GM23338 (cell line): Measurements from ENCODE around the gene FAAP100. TPM values are rescaled to one million over a fixed set of nuclear protein-coding genes. Genes with fewer than 3 reads are reported as not detected.

Source experiments
- ATAC-seq: fragments of 200-7000 bp; cut with Tn5 transposase; 3 replicates; pipeline ENCODE4 v1.9.1; 2020
- DNase-seq: peaks from one replicate; pipeline ENCODE4 v3.0.0-alpha.2; 2015; ENCODE audit warnings: low spot score
- H2AFZ ChIP-seq: fragments of 200-600 bp; sonication (generic); 2 replicates; pipeline ENCODE4 v1.8.0; 2016; ENCODE audit warnings: antibody characterized with exemption, mild to moderate bottlenecking, moderate library complexity
- H3F3A ChIP-seq: fragments of 200-600 bp; sonication (generic); replicated peaks from 2 replicates; pipeline ENCODE4 v1.8.0; 2017; ENCODE audit warnings: antibody characterized with exemption, mixed run types, low read depth
- H3K27ac ChIP-seq: fragments of 200-600 bp; sonication (generic); 2 replicates; pipeline ENCODE4 v1.6.1; 2016; ENCODE audit warnings: low read depth
- H3K27me3 ChIP-seq: fragments of 200-600 bp; sonication (generic); 2 replicates; pipeline ENCODE4 v1.8.0; 2016; ENCODE audit warnings: mild to moderate bottlenecking, mixed run types, moderate library complexity; ENCODE audit not compliant: insufficient read depth
- H3K36me3 ChIP-seq: fragments of 200-600 bp; sonication (generic); 2 replicates; pipeline ENCODE4 v1.8.0; 2016; ENCODE audit warnings: mild to moderate bottlenecking; ENCODE audit not compliant: insufficient read depth
- H3K4me1 ChIP-seq: fragments of 200-600 bp; sonication (generic); 2 replicates; pipeline ENCODE4 v1.8.0; 2016; ENCODE audit warnings: mild to moderate bottlenecking, moderate library complexity; ENCODE audit not compliant: insufficient read depth
- H3K4me2 ChIP-seq: fragments of 200-600 bp; sonication (generic); 2 replicates; pipeline ENCODE4 v1.7.1; 2017; ENCODE audit warnings: mixed run types
- H3K4me3 ChIP-seq: fragments of 200-600 bp; sonication (generic); 2 replicates; pipeline ENCODE4 v1.6.1; 2016; ENCODE audit warnings: mixed run types
- H3K79me2 ChIP-seq: fragments of 200-600 bp; sonication (generic); replicated peaks from 2 replicates; pipeline ENCODE4 v1.8.0; 2017; ENCODE audit warnings: mild to moderate bottlenecking; ENCODE audit not compliant: insufficient read depth
- H3K9me2 ChIP-seq: fragments of 200-600 bp; sonication (generic); 2 replicates; pipeline ENCODE4 v1.8.0; 2017; ENCODE audit not compliant: insufficient read depth
- H4K20me1 ChIP-seq: fragments of 200-600 bp; sonication (generic); replicated peaks from 2 replicates; pipeline ENCODE4 v1.8.0; 2017; ENCODE audit warnings: mild to moderate bottlenecking; ENCODE audit not compliant: insufficient read depth
- H3K27ac Mint-ChIP-seq: 2 replicates; pipeline ENCODE4 v1.8.0; 2020; ENCODE audit warnings: inconsistent platforms, mild to moderate bottlenecking, moderate library complexity, mixed read lengths
- H3K27me3 Mint-ChIP-seq: 3 replicates; pipeline ENCODE4 v1.8.0; 2022; ENCODE audit warnings: low read depth, mild to moderate bottlenecking, moderate library complexity, mixed read lengths, inconsistent platforms; ENCODE audit not compliant: insufficient read depth, poor library complexity
- H3K36me3 Mint-ChIP-seq: 3 replicates; pipeline ENCODE4 v1.8.0; 2021; ENCODE audit warnings: low read depth, mild to moderate bottlenecking, inconsistent platforms, moderate library complexity, mixed read lengths
- H3K4me1 Mint-ChIP-seq: 3 replicates; pipeline ENCODE4 v1.8.0; 2020; ENCODE audit warnings: mild to moderate bottlenecking, inconsistent platforms, mixed read lengths
- H3K4me3 Mint-ChIP-seq: 3 replicates; pipeline ENCODE4 v1.8.0; 2021; ENCODE audit warnings: moderate library complexity, mild to moderate bottlenecking, inconsistent platforms, mixed read lengths
- H3K9me3 Mint-ChIP-seq: 3 replicates; pipeline ENCODE4 v1.8.0; 2020; ENCODE audit warnings: moderate library complexity, mild to moderate bottlenecking, inconsistent platforms, mixed read lengths
- CREB1 ChIP-seq: fragments of 250-450 bp; sonication (Bioruptor Pico); IDR thresholded peaks from 2 replicates; pipeline ENCODE4 v1.5.0; 2020; ENCODE audit warnings: low read depth, mild to moderate bottlenecking, moderate library complexity
- CTCF ChIP-seq, 2 experiments: fragments of 200-600 bp in 1 of 2; sonication (generic) in 1 of 2; conservative IDR thresholded peaks; 2 replicates each; pipeline versions ENCODE4 v1.5.1 to v1.6.1; 2016 to 2017; ENCODE audit warnings: antibody characterized with exemption in 2 of 2, low read depth in 2 of 2, mild to moderate bottlenecking in 2 of 2, moderate library complexity in 1 of 2
- ETS1 ChIP-seq: IDR thresholded peaks from 2 replicates; pipeline ENCODE4 v1.6.1; 2016; ENCODE audit warnings: antibody characterized with exemption
- EZH2 ChIP-seq: fragments of 200-600 bp; sonication (generic); IDR thresholded peaks from one replicate; pipeline ENCODE4 v1.8.0; 2017; ENCODE audit warnings: antibody characterized with exemption, mild to moderate bottlenecking, low read depth; ENCODE audit not compliant: unreplicated experiment
- EZH2phosphoT487 ChIP-seq: fragments of 200-600 bp; sonication (generic); IDR thresholded peaks from one replicate; pipeline ENCODE4 v1.8.1; 2018; ENCODE audit warnings: antibody characterized with exemption; ENCODE audit not compliant: unreplicated experiment
- JUNB ChIP-seq: IDR thresholded peaks from one replicate; pipeline ENCODE4 v1.6.1; 2016; ENCODE audit warnings: antibody characterized with exemption; ENCODE audit not compliant: unreplicated experiment
- NANOG ChIP-seq: IDR thresholded peaks from 2 replicates; pipeline ENCODE4 v1.6.1; 2016; ENCODE audit warnings: antibody characterized with exemption, borderline replicate concordance
- POLR2AphosphoS5 ChIP-seq: IDR thresholded peaks from 2 replicates; pipeline ENCODE4 v1.6.1; 2016; ENCODE audit warnings: antibody characterized with exemption, low read depth
- REST ChIP-seq: IDR thresholded peaks from one replicate; pipeline ENCODE4 v1.6.1; 2018; ENCODE audit warnings: antibody characterized with exemption; ENCODE audit not compliant: unreplicated experiment
- STAT1 ChIP-seq: IDR thresholded peaks from one replicate; pipeline ENCODE4 v1.6.1; 2016; ENCODE audit warnings: antibody characterized with exemption; ENCODE audit not compliant: unreplicated experiment
- ZNF114 ChIP-seq: fragments of 250-450 bp; sonication (Bioruptor Pico); IDR thresholded peaks from 2 replicates; pipeline ENCODE4 v1.5.0; 2020; ENCODE audit warnings: mild to moderate bottlenecking, moderate library complexity
- ZNF331 ChIP-seq: fragments of 250-450 bp; sonication (Bioruptor Pico); IDR thresholded peaks from 2 replicates; pipeline ENCODE4 v1.5.0; 2020; ENCODE audit warnings: low read depth, mild to moderate bottlenecking, moderate library complexity
- ZNF462 ChIP-seq: fragments of 250-450 bp; sonication (Bioruptor Pico); IDR thresholded peaks from 2 replicates; pipeline ENCODE4 v1.5.0; 2020; ENCODE audit warnings: mild to moderate bottlenecking, moderate library complexity
- polyA plus RNA-seq: library from polyadenylated mRNA; unstranded; fragments of >200 nt; fragmentation: Nextera tagmentation; extraction: Ambion mirVana; gene quantifications from 2 replicates; pipeline ENCODE4 v1.2.1, GENCODE V29; 2016
- total RNA-seq: library from RNA; depleted of rRNA; stranded (reverse); fragments of >200 nt; shearing (Covaris generic); gene quantifications from 2 replicates; pipeline ENCODE4 v1.2.3, GENCODE V29; 2014

FAAP100 gene
- total and polyA plus RNA-seq, 2 experiments from 2014 or later, result 16.0 to 50.5 TPM

GRCh38 chr17:81547614-81547982 is 4.6 kb downstream of the FAAP100 start:
- Histone ChIP-seq H3K9me2 (no peaks in the 10 kb centered on the region), H3K27me3 (no peaks in the 10 kb centered on the region), H3K4me2 (no peak overlapping the region), H3K4me3 (no peak overlapping the region), H3K36me3 (no peaks in the 10 kb centered on the region; the same call in 1 of the 2 replicates), H3K79me2 (peaks cover 23% of the 10 kb centered on the region), H4K20me1 (no peaks in the 10 kb centered on the region; the same call in 1 of the 2 replicates), H3K4me1 (no peaks in the 10 kb centered on the region), H2AFZ (no peak overlapping the region), H3F3A (0 out of 2 replicates have a peak, but pooled peaks cover 1% of the 10 kb centered on the region), H3K27ac (no peak overlapping the region)
- ATAC-seq (no peak), DNase-seq (no peak)
- Mint-ChIP-seq H3K4me3 (no peak overlapping the region), H3K4me1 (peaks cover 5% of the 10 kb centered on the region; the same call in 2 of the 3 replicates), H3K9me3 (no peaks in the 10 kb centered on the region), H3K27me3 (peaks cover 5% of the 10 kb centered on the region), H3K36me3 (peaks cover 38% of the 10 kb centered on the region), H3K27ac (no peak overlapping the region)
- TF ChIP-seq ZNF462 (no peak), EZH2 (no peak), REST (no peak), CREB1 (CRISPR knock-in tag) (no peak), STAT1 (no peak), ETS1 (no peak), JUNB (no peak), ZNF331 (CRISPR knock-in tag) (no peak), EZH2phosphoT487 (no peak), NANOG (no peak), CTCF (conservative IDR thresholded peaks at IDR 0.05; ENCODE audit: low read depth in 2 of 2) (no peak), POLR2AphosphoS5 (no peak), ZNF114 (CRISPR knock-in tag) (no peak)
